HepG2 (cell line): Measurements from ENCODE around the gene ALDH9A1. TPM values are rescaled to one million over a fixed set of nuclear protein-coding genes. Genes with fewer than 3 reads are reported as not detected.

ENCODE experiments used
- ATAC-seq: fragments of 200-7000 bp; cut with Tn5 transposase; 3 replicates; pipeline ENCODE4 v1.9.1; 2020; ENCODE audit warnings: mild to moderate bottlenecking, moderate library complexity
- BruUV-seq: library from RNA; stranded (reverse); fragments of 400-500 nt; replicated peaks from 2 replicates; lab custom pipeline; 2021; lab: Mats Ljungman, UMichigan
- CTCF ChIA-PET: fragments of 300-600 bp; formaldehyde crosslinking; extraction: SDS; loops from one replicate; lab custom pipeline; 2021; ENCODE audit warnings: low total read pairs, inconsistent platforms, low intra/inter-chr PET ratio; lab: Yijun Ruan, JAX
- POLR2A ChIA-PET: fragments of 350-600 bp; sonication (Branson Sonifier 250); formaldehyde crosslinking; loops from one replicate; lab custom pipeline; 2020; ENCODE audit warnings: antibody characterized with exemption, inconsistent platforms; lab: Yijun Ruan, JAX
- DNase-seq: peaks from one replicate; pipeline ENCODE4 v3.0.0-alpha.2; 2015; ENCODE audit warnings: low spot score
- FAIRE-seq: peaks from 3 replicates; lab custom pipeline; 2011; peaks lifted over from hg19 to GRCh38; lab: Jason Lieb, UNC
- H2AFZ ChIP-seq: one replicate; pipeline ENCODE4 v1.6.1; 2011; ENCODE audit warnings: low read length, inconsistent platforms
- H3K27ac ChIP-seq: fragments of 300-600 bp; 3 replicates; pipeline ENCODE4 v1.8.0; 2011; ENCODE audit warnings: mixed run types, mild to moderate bottlenecking, mixed read lengths, low read length, inconsistent platforms; ENCODE audit not compliant: insufficient read depth; ENCODE audit errors: extremely low read length
- H3K27me3 ChIP-seq, 2 experiments: fragments of 200-600 bp in 1 of 2; 2 replicates in 1 of 2; 3 replicates in 1 of 2; pipeline versions ENCODE4 v1.6.0 to v1.8.0; 2011; ENCODE audit warnings: low read length in 2 of 2, mild to moderate bottlenecking in 2 of 2, moderate library complexity in 2 of 2, inconsistent platforms in 1 of 2; ENCODE audit not compliant: insufficient read depth in 2 of 2, control insufficient read depth in 1 of 2
- H3K36me3 ChIP-seq, 2 experiments: fragments of 200-600 bp in 1 of 2; replicated peaks in 1 of 2; 2 replicates in 1 of 2; 3 replicates in 1 of 2; pipeline versions ENCODE4 v1.5.1 to v1.8.0; 2011; ENCODE audit warnings: low read length in 2 of 2, inconsistent platforms in 1 of 2; ENCODE audit not compliant: insufficient read depth in 2 of 2, control insufficient read depth in 1 of 2
- H3K4me1 ChIP-seq: 2 replicates; pipeline ENCODE4 v1.5.1; 2012; ENCODE audit warnings: low read length, inconsistent platforms; ENCODE audit not compliant: insufficient read depth
- H3K4me2 ChIP-seq: 2 replicates; pipeline ENCODE4 v1.6.0; 2011; ENCODE audit warnings: low read depth, low read length, inconsistent platforms
- H3K4me3 ChIP-seq, 3 experiments: fragments of 200-600 bp in 1 of 3; sonication (generic), shearing (Covaris generic) in 1 of 3; replicated peaks in 1 of 3; 2 replicates each; pipeline ENCODE4 v1.5.1; 2011 to 2016; ENCODE audit warnings: low read length in 3 of 3, inconsistent platforms in 2 of 3, low read depth in 2 of 3, mild to moderate bottlenecking in 2 of 3, control low read depth in 1 of 3, mixed read lengths in 1 of 3; ENCODE audit not compliant: insufficient read depth in 1 of 3
- H3K79me2 ChIP-seq: one replicate; pipeline ENCODE4 v1.6.1; 2011; ENCODE audit warnings: low read length, inconsistent platforms; ENCODE audit not compliant: insufficient read depth
- H3K9ac ChIP-seq: 2 replicates; pipeline ENCODE4 v1.6.0; 2011; ENCODE audit warnings: mild to moderate bottlenecking, low read depth, low read length, inconsistent platforms; ENCODE audit not compliant: insufficient read depth
- H3K9me3 ChIP-seq: 2 replicates; pipeline ENCODE4 v1.5.1; 2012; ENCODE audit warnings: mild to moderate bottlenecking, low read length
- H4K20me1 ChIP-seq: 2 replicates; pipeline ENCODE4 v1.6.0; 2011; ENCODE audit warnings: inconsistent platforms, mild to moderate bottlenecking, low read length, moderate library complexity; ENCODE audit not compliant: insufficient read depth
- ARID5B ChIP-seq: IDR thresholded peaks from 2 replicates; pipeline ENCODE4 v1.4.0; 2020; ENCODE audit warnings: mild to moderate bottlenecking, missing genetic modification reagents
- NBN ChIP-seq: fragments of 450-650 bp; conservative IDR thresholded peaks from 2 replicates; pipeline ENCODE4 v1.6.1; 2017
- TFDP1 ChIP-seq: IDR thresholded peaks from 2 replicates; pipeline ENCODE4 v1.6.1; 2016; ENCODE audit warnings: missing compliant biosample characterization, missing genetic modification reagents, borderline replicate concordance
- ZNF230 ChIP-seq: sonication (generic); formaldehyde crosslinking; IDR thresholded peaks from 2 replicates; pipeline ENCODE4 v1.4.0; 2020; ENCODE audit warnings: mild to moderate bottlenecking, missing genetic modification reagents
- ZNF3 ChIP-seq: IDR thresholded peaks from 2 replicates; pipeline ENCODE4 v1.7.0; 2017; ENCODE audit warnings: inconsistent platforms
- ZNF318 ChIP-seq: sonication (generic); formaldehyde crosslinking; IDR thresholded peaks from 2 replicates; pipeline ENCODE4 v1.4.0; 2020; ENCODE audit warnings: mild to moderate bottlenecking, missing genetic modification reagents
- ZNF512 ChIP-seq: sonication (generic); formaldehyde crosslinking; IDR thresholded peaks from 2 replicates; pipeline ENCODE4 v1.4.0; 2020; ENCODE audit warnings: mild to moderate bottlenecking, missing genetic modification reagents
- WGBS: methylation state at CpG from one replicate; pipeline ENCODE4 v1.1.6; 2017; ENCODE audit warnings: low lambda C conversion rate; 5-methylcytosine and 5-hydroxymethylcytosine counted together
- in situ Hi-C: cut with HindIII; loops from 2 replicates; pipeline ENCODE4 v1.10.0; 2017; ENCODE audit warnings: low pct_unique_long_range_greater_than_20kb; ENCODE audit not compliant: extremely low pct_ligation_motif_present
- intact Hi-C: fragments of 100-400 bp; cut with micrococcal nuclease; formaldehyde crosslinking; loops from one replicate; pipeline ENCODE4 v1.10.0; 2022; ENCODE audit not compliant: unreplicated experiment
- polyA plus RNA-seq, 8 experiments: library from polyadenylated mRNA; depleted of rRNA in 3 of 8; stranded (reverse) in 7 of 8; unstranded in 1 of 8; fragments of >200 nt; fragmentation: Illumina TruSeq in 4 of 8; extraction: Trizol in 4 of 8; gene quantifications; 2 replicates each; pipeline versions ENCODE4 v1.2.1 to v1.2.3, GENCODE V29; 2011 to 2016; ENCODE audit warnings: low read depth in 4 of 8, missing spikeins in 1 of 8, mixed read lengths in 1 of 8; ENCODE audit not compliant: insufficient read depth in 1 of 8
- total RNA-seq, 5 experiments: library from RNA; depleted of rRNA; stranded (reverse); fragments of >200 nt; fragmentation: Illumina TruSeq; extraction: Trizol; gene quantifications; 2 replicates each; pipeline ENCODE4 v1.2.3, GENCODE V29; 2016; ENCODE audit warnings: low read depth in 1 of 5

The ALDH9A1 gene
- total and polyA plus RNA-seq, 2 of the 13 experiments (the other 11 are each of a cell fraction or from before 2014, with no cell fraction given): 27.5 to 38.5 TPM

- TF ChIP-seq TFDP1 (CRISPR knock-in tag) (no peak), ARID5B (CRISPR knock-in tag) (0 out of 2 replicates have a peak, but pooled peaks have one; percentile 14), ZNF3 (CRISPR knock-in tag) (no peak), NBN (no peak)
Measured at GRCh38 chr1:165699577-165699976, 1.2 kb upstream of the ALDH9A1 start (continued).

- intact Hi-C loops (loop anchor here (1.0 to 5.0 kb wide), 4 partner anchors 67 to 561 kb away; partner anchors contain the start of gene MGST3), in situ Hi-C loops (loop anchor here (5.0 kb wide), 1 partner anchor 214 kb away; no protein-coding TSS in a partner anchor)
- H3K36me3 ChIP-seq: no peaks in the 10 kb centered on the region
- H3K4me3 ChIP-seq: peak overlapping the region; percentile 83 to 96 (median 85)
- BruUV-seq: TSS peak; percentile 64
- peak overlapping the region; percentile 87 for H2AFZ ChIP-seq
- H3K27ac ChIP-seq: peak overlapping the region; percentile 82
- no peak for DNase-seq
- peaks cover 12% of the 10 kb centered on the region for H3K79me2 ChIP-seq
- peak overlapping the region; percentile 79 for H3K4me2 ChIP-seq
- CTCF ChIA-PET: interaction anchor here (1.2 kb wide), 1 partner anchor 215 kb away, joined by 6 read pairs; no protein-coding TSS in a partner anchor
- ATAC-seq: no peak
- POLR2A ChIA-PET: interaction anchor here (0.8 to 1.8 kb wide), 8 partner anchors 10 to 212 kb away, joined by 3 to 10 read pairs (median 4); partner anchors contain the start of gene TMCO1
- WGBS: under 1% methylated on average over 7 of the region's 7 CpGs
- H4K20me1 ChIP-seq: no peaks in the 10 kb centered on the region; the same call in 1 of the 2 replicates
- peak overlapping the region; percentile 77; the same call in 1 of the 2 replicates for H3K9ac ChIP-seq
- H3K9me3 ChIP-seq: no peaks in the 10 kb centered on the region
- no peaks in the 10 kb centered on the region; a peak in 2 of 5 replicates for H3K27me3 ChIP-seq
- FAIRE-seq: no peak
- H3K4me1 ChIP-seq: peaks cover 63% of the 10 kb centered on the region
- TF ChIP-seq ZNF318: no peak
- TF ChIP-seq ZNF512 (CRISPR knock-in tag): no peak
- TF ChIP-seq ZNF230 (CRISPR knock-in tag): no peak
Measured at GRCh38 chr1:165698761-165699052, 345 bp upstream of the ALDH9A1 start.
